Left forelimb (tissue), 1 donor: ENCODE results near the gene PSMC5.
"Not testable (repeated sequence)": the region's sequence is repeated elsewhere in the genome, so short reads cannot be mapped to it uniquely, and the experiment has no call there.

ENCODE experiments used
- DNase-seq: peaks from one replicate; pipeline ENCODE4 v3.0.0-alpha.2; 2018; ENCODE audit warnings: low spot score

Gene PSMC5

DNA sequence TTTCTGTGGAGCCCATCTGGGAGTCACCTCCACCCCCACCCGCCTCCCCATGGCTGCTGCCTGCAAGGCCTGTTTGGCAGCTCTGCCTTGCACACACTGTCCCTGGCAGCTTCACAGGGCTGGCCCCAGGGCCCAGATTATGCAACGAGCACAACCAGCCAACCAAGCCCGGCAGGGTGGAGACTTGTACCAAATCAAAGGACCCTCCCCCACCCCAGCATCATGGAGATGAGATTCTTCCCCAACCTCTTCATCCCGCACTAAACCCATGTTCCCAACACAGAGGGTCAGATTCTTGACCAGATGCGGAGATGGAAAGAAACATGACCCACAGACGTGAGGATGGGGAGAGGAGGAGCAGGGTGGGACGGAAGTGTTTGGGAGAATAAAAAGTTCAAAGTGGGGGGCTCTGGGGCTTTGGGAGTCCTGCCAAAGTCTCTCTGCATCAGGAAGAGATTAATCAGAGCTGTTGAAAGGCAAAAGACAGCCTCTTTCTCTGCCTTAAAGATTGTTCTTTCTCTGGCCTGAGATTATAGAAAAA lies 11.5 kb downstream of the PSMC5 start:
- no peak for DNase-seq

DNA sequence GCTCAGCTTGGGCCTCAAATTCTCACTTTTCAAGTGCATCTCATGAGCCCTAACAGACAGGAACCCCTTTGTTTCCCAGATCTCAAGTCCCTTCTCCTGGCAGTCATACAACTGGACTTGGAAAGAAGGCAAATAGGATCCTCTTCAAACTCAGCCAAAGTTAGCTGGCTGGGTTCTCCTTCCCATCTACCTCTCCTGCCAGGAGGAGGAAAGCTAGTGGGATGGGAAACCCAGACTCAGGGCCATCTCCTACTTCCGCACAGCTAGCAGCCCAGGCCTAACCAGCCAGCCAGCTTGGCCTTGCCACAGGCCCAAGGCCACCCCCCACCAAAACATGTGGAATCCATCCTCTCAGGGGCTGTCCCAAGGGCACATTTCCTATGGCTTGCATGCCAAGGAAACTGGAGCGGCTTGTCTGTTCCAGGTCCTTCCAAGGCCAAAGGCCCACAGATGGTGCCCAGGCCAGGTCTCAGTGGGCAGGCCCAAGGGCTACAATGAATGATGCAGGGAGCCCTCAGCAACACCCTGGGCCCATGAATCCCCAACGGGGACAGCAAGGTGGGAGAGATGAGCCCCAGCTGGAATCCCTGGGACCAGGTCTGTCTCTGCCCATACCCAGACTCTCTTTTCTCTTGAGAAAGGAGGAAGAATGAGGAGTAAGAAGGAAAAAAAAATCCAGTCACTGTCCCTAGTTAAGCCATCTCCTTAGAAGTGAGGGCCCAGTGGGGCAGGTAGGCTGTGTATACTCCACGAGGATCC lies 13.5 kb downstream of the PSMC5 start:
- DNase-seq = no peak

DNA sequence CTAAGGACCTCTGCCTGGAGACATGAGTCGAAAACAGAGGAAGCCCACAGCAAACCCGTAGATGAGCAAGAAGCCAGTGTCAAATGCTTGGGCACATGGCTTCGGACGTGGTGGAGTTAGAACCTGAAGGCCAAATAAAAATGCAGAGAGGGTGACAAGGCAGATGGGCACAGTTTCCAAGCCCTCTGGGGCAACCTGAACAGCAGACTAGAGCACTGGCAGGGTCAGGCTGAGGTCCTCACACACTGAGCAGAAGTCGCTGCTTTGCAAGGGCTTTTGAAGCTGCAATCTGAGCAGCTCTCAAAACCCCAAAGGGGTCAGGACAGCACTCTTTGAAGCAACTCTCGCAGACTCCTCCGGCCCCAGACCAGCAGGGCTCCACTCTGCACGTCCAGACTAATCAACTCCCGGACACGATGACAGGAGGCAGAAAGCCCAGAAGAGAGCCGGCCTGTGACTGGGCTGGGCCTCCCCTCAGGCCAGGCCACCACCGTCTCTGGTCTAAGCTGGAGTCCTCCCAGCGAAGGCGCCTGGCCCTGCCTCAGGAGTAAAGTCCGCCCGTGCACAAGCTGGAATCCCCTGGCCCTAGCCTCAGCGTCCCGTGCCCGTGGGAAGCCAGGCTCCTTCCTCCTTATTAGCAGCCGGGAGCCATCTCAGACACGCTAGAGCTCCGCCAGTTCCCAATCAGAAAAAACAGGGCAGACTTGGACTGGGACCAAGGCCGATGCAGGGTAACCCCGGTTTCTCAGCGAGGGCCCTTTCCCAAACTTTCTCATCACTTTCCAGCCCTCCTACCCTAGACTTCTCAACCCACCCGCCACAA lies 14.3 kb downstream of the PSMC5 start:
- DNase-seq = no peak

DNA sequence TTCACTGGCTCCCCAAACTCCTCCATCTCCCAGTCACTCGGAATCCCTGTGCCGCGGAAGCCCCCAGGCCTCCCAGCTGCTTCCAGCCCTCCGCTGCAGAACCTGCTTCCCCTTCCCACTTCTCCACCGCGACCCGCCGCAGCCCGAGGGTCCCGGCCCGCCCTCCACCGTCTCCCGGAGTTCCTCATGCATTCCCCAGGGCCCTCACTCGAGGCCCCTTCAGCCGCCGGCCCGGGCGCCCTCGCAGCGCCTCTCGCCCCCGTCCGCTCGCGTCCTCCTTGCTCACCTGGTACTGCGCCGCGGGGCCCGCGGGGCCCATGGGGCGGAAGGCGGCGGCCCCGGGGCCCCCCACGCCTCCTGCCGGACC lies 14.9 kb downstream of the PSMC5 start:
- DNase-seq = no peak

DNA sequence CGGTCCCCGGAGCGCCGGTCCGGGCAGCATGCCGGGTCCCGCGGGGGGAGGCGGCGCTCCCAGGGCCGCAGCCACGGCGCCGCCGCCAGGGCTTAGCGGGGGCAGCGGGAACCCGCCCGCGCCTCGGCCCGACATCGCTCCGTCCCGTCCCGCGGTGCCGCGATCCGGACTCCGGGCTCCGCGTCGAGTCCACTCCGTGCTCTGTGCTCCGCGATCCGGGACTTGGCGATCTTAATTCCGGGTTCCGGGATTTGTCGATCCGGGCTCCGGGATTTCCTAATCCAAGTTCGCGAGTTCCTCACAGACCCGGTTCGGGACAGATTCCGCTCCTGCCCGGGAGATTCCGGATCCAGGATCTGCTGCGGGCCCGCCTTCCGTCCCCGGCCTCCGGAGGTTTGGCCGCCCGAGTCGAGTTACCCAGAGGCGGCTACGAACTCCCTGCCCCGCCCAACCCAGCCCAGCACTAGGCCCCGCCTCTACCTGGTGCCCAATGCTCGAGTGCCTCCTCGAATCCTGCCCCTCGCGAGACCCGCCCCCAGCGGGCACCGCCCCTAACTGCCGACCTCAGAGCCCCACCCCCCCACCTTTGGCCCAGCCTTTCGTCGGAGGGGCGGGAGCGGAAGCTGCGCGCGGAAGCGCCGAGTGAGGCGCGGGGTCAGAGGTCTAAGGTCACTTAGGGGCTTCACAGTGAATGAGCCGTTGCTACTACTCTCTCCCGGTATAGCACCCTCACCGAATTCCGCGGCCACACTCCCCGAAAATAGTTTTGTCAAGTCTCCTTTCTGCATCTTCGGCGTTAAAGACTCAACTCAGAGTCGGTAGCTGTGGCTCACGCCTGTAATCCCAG lies 15.5 kb downstream of the PSMC5 start, which contains the start of gene SMARCD2:
Gene SMARCD2, minus strand, starts transcription at position 146 of the 847 bp plus-strand sequence. Its CDS starts 11 bp downstream, at position 135.
- DNase-seq = peak; percentile 99

DNA sequence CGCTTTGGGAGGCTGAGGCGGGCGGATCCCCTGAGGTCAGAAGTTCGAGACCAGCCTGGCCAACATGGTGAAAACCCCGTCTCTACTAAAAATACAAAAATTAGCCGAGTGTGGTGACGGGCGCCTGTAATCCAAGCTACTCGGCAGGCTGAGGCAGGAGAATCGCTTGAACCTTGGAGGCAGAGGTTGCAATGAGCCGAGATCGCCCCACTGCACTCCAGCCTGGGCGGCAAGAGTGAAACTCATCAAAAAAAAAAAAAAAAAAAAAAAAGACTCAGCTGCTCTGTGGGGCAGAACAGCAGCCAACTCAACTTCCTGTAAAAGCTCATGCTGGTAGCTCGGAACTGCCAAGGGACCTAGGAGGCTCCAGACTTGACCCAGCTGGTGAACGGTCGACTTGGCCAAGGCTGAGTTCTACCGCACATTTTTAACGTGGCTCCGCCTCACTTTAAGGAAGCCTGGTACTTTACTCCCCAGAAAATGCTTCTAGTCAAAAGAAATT lies 16.2 kb downstream of the PSMC5 start:
- not testable (repeated sequence) for DNase-seq

DNA sequence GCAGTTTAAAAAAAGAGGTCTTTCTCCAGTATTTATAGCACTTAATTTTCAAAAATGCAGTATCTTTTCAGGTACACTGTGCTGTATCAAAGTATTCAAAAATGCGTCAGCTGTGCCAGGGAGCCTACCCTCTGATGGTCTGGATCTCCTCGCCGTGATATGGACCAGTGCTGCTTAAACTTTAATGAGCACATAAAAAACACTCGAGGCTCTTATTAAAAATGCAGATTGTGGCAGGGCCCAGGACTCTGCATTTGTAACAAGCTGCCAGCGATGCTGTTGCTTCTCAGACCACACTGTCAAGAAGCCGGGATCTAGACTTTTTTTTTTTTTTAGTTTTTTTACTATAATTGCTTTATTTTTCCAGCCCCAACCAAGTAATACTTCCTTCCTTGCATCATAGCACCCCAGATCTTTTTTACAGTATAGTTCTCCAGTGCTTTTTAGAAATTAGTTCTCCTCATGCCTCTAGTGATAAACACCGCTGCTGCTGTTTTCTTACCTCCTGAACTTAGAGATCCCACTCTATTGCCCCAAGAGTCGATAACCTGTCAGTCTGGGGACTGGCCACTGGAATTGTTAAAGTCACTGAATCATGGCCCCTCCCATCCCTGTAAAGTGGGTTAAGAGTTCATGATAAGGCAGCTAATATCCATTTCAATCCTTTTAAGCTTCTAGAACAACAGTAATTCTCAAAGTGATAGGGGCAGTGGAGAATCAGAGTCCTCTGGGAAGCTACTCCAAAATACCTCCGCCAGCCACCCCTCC lies 16.9 kb downstream of the PSMC5 start:
- DNase-seq = no peak

DNA sequence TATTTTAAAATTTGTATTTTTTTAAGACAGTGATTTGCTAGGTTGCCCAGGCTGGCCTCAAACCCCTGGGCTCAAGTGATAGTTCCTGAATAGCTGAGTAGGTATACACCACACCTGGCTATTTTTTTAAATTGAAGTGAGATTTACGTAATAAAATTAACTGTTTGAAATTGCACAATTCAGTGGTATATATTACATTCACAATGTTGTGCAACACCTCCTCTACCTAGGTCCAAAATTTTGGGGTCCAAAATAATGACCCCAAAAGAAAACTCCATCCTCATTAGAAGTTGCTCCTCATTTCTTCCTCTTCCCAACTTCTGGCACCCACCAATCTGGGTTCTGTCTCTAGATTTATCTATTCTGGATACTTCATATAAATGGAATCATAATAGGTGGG lies 18.3 kb downstream of the PSMC5 start:
- no peak for DNase-seq

DNA sequence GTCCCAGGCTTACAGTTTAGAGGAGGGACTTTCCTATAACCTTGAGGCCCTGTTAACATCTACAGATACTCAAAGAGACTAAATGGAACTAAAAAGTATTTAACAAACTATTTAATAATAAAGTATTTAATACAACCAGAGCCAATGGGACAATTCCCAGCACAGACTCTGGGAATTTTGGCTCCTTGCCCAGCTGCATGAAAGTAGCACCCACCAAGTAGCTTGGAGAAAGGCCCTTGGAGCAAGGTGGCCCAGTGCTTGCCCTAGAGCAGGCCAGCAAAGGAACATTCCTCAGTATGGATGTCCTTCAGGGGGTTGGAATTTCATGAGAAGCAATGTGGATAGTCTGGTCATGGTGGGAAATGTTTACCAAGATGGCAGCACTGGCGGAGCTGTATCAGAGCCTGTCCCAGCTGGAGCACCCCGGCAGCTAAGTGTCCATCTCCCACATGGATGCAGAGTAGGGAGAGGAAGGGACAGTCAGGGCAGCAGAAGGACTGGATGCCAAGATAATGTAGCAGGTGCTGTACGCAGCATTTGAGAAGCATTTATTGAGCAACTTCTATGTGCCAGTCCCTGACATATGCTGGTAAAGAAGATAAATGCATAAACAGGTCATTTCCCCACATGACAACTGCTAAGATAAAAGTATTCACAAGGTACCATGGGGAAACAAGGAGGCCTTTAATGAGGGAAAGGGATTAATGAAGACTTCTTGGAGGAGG lies 20.5 kb downstream of the PSMC5 start:
- no peak for DNase-seq

DNA sequence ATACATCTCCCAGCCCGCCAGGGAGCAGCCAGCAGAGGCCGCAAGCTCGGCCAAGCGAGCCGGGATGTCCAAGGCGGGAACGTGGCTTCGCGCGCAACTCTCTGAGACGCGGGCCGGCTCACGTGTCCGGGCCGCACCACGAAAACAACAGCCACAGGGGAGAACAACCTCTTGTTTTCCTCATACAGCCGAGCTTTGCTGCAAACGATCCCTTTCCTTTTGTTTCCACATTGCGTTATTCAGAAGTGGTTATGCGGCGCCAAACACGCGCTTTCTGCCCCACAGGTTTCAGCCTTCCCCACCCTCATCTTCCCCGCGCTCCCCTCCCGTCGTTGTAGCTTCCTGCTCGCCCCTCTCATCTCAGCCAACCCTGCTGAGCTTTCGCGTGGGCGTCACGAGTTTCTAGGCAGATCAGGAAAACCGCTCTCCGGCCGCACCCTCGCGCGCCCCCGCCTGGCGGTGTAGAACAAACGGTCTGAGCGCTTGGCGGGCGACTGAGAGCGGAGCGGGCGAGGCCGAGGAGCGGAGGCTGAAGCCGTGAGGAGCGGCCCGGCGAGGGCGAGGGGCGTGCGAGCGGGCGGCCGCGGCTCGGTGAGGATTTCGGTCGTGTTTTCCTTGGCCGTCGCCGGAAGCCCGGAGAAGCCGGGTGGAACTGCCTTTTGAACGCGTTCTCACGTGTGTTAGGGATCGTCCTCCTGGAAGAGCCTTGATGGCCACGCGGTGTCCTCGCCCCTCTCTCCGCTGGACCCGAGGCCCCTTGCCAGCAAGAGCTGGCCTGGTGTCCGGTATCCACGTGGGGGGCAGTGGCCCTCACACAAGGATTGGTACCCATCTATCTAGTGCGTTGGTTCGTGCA lies 21.8 kb downstream of the PSMC5 start:
- peak; percentile 92 for DNase-seq

DNA sequence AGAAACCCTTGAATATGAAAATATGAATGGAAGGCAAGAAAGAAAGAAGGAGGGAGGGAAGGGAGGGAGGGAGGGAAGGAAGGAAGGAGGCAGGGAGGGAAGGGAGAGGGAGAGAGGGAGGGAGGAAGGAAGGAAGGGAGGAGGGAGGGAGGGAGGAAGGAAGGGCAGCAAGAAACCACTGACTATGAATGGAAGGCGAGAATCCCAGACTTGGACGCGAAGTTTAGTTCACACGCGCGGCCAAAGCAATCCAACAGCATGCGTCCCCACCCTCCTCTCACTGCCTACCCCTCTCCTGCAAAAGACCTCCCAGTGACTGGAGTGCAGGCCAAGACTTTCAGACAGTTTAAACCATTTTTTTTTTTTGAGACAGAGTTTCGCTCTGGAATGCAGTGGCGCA lies 23.2 kb downstream of the PSMC5 start:
- DNase-seq = no peak

DNA sequence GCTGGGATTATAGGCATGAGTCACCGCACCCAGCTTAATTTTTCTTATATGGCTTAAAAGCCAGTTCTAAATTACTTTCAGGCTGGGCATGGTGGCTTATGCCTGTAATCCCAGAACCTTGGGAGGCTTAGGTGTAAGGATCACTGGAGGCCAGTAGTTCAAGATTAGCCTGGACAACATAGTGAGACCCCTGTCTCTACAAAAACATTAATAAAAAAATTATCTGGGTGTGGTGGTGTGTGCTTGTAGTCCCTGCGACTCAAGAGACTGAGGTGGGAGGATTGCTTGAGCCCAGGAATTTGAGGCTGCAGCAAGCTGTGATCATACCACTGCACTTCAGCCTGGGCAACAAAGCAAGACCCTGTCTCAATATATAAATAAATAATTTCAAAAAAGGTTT lies 26.0 kb downstream of the PSMC5 start:
- DNase-seq = no peak

DNA sequence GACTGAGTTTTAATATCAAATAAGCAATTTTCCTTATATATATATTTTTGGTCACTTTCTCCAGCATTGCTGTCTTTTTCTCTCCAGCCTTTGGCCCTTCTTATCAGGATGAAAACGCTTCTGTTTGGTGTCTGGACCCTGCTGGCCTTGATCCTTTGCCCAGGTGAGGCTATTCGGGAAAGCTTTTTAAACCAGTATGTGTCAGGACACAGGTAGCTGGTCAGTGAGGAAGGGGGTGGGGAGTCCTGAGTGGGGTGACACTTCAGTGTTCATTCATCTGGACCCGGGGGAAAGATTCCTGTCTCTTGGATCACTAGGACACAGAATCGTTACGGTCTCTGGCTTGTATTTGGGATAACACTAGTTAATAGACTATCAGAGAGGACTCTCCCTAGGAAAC lies 27.5 kb downstream of the PSMC5 start:
- no peak for DNase-seq

DNA sequence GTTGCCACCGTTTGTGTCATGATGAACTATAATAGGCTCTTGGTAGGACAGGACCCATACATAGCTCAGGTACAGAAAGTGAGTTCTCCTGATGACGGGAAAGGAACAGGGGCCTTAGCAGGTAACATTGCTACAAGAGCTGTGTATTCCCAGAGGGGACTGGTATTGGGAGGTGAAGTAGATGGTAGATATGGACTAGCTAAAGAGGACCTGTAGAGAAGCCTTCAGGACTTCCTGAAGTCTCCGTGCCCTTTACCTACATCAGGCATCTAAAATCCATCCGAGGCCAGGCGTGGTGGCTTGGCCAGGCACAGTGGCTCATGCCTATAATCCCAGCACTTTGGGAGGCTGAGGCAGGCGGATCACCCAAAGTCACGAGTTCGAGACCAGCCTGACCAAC lies 28.0 kb downstream of the PSMC5 start:
- DNase-seq = no peak

DNA sequence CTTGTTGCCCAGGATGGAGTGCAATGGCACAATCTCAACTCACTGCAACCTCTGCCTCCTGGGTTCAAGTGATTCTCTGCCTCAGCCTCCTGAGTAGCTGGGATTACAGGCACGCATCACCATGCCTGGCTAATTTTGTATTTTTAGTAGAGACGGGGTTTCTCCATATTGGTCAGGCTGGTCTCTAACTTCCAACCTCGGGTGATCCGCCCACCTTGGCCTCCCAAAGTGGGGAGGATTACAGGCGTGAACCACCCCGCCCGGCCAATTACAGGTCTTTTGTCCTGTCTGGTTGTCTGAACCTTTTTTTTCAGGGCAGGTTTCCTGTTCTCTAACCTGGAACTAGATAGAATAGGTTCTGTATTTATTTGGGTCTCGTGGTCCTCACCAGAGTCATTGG lies 29.2 kb downstream of the PSMC5 start:
- not testable (repeated sequence) for DNase-seq

DNA sequence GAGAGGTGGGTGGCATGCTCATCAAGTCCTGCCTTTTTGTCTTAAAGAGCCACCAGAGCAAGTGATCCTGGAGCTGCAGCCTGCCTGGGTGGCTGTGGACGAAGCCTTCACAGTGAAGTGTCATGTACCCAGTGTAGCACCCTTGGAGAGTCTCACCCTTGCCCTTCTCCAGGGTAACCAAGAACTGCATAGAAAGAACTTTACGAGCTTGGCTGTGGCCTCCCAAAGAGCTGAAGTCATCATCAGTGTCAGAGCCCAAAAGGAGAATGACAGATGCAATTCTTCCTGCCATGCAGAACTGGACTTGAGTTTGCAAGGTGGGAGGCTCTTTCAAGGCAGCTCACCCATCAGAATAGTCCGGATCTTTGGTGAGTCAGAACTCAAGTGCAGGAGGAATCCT lies 32.0 kb downstream of the PSMC5 start:
- DNase-seq = no peak

DNA sequence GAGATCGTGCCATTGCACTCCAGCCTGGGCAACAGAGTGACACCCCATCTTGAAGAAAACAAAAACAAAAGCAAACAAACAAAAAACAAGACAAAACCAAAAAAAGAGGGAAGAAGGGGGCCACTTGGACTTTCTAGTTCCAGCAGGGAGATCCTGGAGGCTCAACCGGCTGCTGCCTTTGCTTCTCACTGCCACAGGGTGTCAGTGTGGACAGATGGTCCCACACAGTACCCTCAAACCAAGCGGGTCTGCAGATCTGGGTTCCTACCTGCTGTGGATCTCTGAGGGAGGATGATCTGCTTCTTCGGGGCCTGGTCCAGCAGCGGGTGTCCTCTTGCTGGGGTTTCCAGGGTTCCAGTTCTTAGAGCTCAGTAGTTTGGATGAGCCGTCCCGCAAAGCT lies 39.4 kb downstream of the PSMC5 start:
- not testable (repeated sequence) for DNase-seq

DNA sequence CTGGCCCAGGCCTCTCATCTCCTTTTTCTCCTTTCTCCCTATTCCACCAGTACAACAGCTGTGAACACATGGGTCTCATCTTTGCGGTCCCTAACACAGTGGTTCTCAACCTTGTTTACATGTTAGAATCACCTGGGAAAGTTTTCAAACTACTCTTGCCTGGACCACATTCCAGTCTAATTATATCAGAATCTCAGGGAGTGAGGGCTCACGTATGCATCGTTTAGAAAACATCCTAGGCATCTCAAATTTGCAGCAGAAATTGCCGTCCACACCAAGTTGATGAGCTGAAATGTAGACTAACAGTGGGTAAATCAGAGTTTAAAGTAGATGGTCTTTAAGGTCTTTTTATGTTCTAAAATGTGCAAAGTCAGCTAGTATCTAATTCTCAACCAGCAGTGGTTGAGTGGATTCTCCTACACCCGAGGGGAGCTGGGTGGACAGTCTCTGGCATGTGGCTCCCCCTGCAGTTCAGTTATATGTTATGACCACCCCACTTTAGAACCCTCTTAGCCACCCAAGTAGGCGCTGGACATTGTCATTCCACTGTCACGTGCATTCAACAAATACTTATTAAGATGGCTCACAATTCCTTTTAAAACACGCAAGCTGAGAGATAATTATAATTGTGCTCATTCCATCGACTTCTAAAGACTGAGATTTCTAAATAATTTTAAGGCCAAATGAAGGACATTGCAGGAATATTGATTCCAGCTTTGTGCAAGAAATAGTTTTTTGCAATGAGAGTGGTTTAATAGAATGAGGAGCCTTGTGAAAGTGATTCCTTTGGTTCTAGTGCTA lies 42.5 kb downstream of the PSMC5 start:
- not testable (repeated sequence) for DNase-seq

DNA sequence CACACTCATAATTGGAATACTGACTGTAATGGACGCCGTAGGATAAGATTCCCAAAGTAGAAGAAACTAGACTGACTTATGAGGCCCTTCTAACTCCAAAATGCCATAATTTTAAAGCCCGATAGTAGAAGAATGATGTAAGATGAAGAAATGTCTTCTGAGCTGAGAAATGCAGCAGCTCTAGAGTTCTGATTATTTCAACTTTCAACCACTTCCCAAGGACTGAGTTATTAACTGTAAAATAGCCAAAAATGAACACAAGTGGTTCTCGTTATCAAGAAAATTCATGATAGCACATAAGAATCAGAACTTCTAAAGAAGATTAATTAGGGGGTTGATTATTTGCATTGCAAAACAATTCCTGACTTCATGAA lies 43.0 kb downstream of the PSMC5 start:
- not testable (repeated sequence) for DNase-seq
